Fibroblast of lung (primary cell): ENCODE results near the gene GLDN.

Experiments used
- EZH2 ChIP-seq: IDR thresholded peaks from 2 replicates; pipeline ENCODE4 v1.5.1; 2012; ENCODE audit warnings: low read length, control low read depth, mild to moderate bottlenecking; ENCODE audit errors: missing control alignments
- TF ChIP-seq, protein P1 (sequence below), 2 donors: IDR thresholded peaks in 1 of 2; conservative IDR thresholded peaks in 1 of 2; 1 replicate in 1 of 2; 2 replicates in 1 of 2; pipeline ENCODE4 v1.5.1; 2011 to 2012; ENCODE audit warnings: low read length in 2 of 2, control low read depth in 1 of 2, inconsistent platforms in 1 of 2, low read depth in 1 of 2, mild to moderate bottlenecking in 1 of 2

DNA sequence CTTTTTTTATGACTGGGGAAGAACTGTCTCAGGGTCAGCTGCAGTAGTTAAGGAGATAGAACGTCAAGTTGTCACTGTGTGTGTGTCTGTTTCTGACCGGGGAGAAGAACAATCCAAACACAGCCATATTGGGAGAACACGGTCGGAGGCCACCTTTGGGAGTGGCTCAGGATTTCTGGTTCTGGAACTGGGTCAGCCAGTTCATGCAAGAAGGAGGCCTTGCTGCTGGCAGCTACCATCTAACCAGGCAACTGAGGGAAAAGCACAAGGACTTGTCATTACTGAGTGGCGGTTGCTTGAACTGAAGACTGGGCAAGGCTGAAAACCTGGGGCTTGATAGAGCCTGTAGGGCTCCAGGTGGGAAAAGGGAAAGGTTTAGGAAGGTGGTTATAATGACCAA, 24.6 kb downstream of the GLDN start:
- TF ChIP-seq EZH2: no peak
- TF ChIP-seq, protein P1, sequence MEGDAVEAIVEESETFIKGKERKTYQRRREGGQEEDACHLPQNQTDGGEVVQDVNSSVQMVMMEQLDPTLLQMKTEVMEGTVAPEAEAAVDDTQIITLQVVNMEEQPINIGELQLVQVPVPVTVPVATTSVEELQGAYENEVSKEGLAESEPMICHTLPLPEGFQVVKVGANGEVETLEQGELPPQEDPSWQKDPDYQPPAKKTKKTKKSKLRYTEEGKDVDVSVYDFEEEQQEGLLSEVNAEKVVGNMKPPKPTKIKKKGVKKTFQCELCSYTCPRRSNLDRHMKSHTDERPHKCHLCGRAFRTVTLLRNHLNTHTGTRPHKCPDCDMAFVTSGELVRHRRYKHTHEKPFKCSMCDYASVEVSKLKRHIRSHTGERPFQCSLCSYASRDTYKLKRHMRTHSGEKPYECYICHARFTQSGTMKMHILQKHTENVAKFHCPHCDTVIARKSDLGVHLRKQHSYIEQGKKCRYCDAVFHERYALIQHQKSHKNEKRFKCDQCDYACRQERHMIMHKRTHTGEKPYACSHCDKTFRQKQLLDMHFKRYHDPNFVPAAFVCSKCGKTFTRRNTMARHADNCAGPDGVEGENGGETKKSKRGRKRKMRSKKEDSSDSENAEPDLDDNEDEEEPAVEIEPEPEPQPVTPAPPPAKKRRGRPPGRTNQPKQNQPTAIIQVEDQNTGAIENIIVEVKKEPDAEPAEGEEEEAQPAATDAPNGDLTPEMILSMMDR (conservative IDR thresholded peaks at IDR 0.05 in 1 of 2, IDR thresholded peaks at IDR 0.05 in 1 of 2; ENCODE audit: low read depth in 1 of 2, low read length in 2 of 2): no peak
